SU-DHL-6 (cell line): Measurements from ENCODE around the gene CASKIN2.
A peak's percentile ranks its signal among the peaks of the same experiment; 100 is the strongest.

Source experiments
- H2AFZ ChIP-seq: fragments of 200-600 bp; sonication (generic); 2 replicates; pipeline ENCODE4 v1.6.1; 2014; ENCODE audit warnings: low read depth, mild to moderate bottlenecking, moderate library complexity, mixed read lengths, antibody characterized with exemption, low read length; ENCODE audit not compliant: severe bottlenecking
- H3F3A ChIP-seq: fragments of 200-600 bp; shearing (Covaris generic); 2 replicates; pipeline ENCODE4 v1.6.0; 2016; ENCODE audit warnings: antibody characterized with exemption, mild to moderate bottlenecking; ENCODE audit not compliant: insufficient read depth
- H3K27ac ChIP-seq: fragments of 200-600 bp; sonication (generic); 2 replicates; pipeline ENCODE4 v1.5.1; 2016; ENCODE audit warnings: low read depth, mild to moderate bottlenecking, low read length, moderate library complexity, mixed read lengths
- H3K27me3 ChIP-seq: fragments of 200-600 bp; sonication (generic), shearing (Covaris generic); 2 replicates; pipeline ENCODE4 v1.6.0; 2014; ENCODE audit warnings: mild to moderate bottlenecking, low read length
- H3K36me3 ChIP-seq: fragments of 200-600 bp; sonication (generic); 2 replicates; pipeline ENCODE4 v1.6.1; 2014; ENCODE audit warnings: mild to moderate bottlenecking, low read length, mixed read lengths
- H3K4me2 ChIP-seq: fragments of 300-600, 200-600 bp; shearing (Covaris generic), sonication (generic); 2 replicates; pipeline ENCODE4 v1.6.0; 2014; ENCODE audit warnings: low read length, low read depth, mild to moderate bottlenecking; ENCODE audit not compliant: poor library complexity, severe bottlenecking
- H3K4me3 ChIP-seq: fragments of 200-600 bp; sonication (generic); 2 replicates; pipeline ENCODE4 v1.5.1; 2014; ENCODE audit warnings: antibody characterized with exemption, low read length, mild to moderate bottlenecking, mixed read lengths; ENCODE audit not compliant: insufficient read depth, poor library complexity, severe bottlenecking
- H3K79me2 ChIP-seq: fragments of 200-600 bp; sonication (generic); 2 replicates; pipeline ENCODE4 v1.6.1; 2014; ENCODE audit warnings: mild to moderate bottlenecking, low read length, moderate library complexity; ENCODE audit not compliant: insufficient read depth
- H3K9ac ChIP-seq: fragments of 200-600 bp; sonication (generic); 2 replicates; pipeline ENCODE4 v1.7.0; 2014; ENCODE audit warnings: mild to moderate bottlenecking, low read length
- H3K9me2 ChIP-seq: fragments of 200-600 bp; sonication (generic); replicated peaks from 2 replicates; pipeline ENCODE4 v1.6.1; 2014; ENCODE audit warnings: low read length; ENCODE audit not compliant: insufficient read depth
- H3K9me3 ChIP-seq: fragments of 200-600 bp; sonication (generic); 2 replicates; pipeline ENCODE4 v1.6.1; 2014; ENCODE audit warnings: low read length, mixed read lengths; ENCODE audit not compliant: insufficient read depth
- H4K20me1 ChIP-seq: fragments of 200-600 bp; sonication (generic); 2 replicates; pipeline ENCODE4 v1.6.1; 2014; ENCODE audit warnings: low read depth, mild to moderate bottlenecking, antibody characterized with exemption, low read length, moderate library complexity, mixed read lengths
- CTCF ChIP-seq: fragments of 200-600 bp; sonication (generic); IDR thresholded peaks from one replicate; pipeline ENCODE4 v1.5.1; 2017; ENCODE audit warnings: antibody characterized with exemption, mild to moderate bottlenecking, low read length, moderate library complexity; ENCODE audit not compliant: insufficient read depth, poor library complexity, severe bottlenecking
- EZH2phosphoT487 ChIP-seq: fragments of 200-600 bp; sonication (generic), shearing (Covaris generic); conservative IDR thresholded peaks from 2 replicates; pipeline ENCODE4 v1.6.1; 2018; ENCODE audit warnings: mild to moderate bottlenecking, antibody characterized with exemption, low read length, moderate library complexity, mixed read lengths

Gene CASKIN2

GRCh38 chr17:75514919-75515495 is 330 bp downstream of the CASKIN2 start:
- no peaks in the 10 kb centered on the region for H3K27me3 ChIP-seq
- no peak overlapping the region for H3K27ac ChIP-seq
- no peaks in the 10 kb centered on the region for H3K36me3 ChIP-seq
- 0 out of 2 replicates have a peak, but pooled peaks cover 8% of the 10 kb centered on the region for H3F3A ChIP-seq
- H4K20me1 ChIP-seq, result no peaks in the 10 kb centered on the region
- TF ChIP-seq EZH2phosphoT487, result no peak
- no peak for TF ChIP-seq CTCF
- peak overlapping the region; percentile 97 for H3K4me3 ChIP-seq
- no peaks in the 10 kb centered on the region for H3K9me2 ChIP-seq
- no peak overlapping the region for H2AFZ ChIP-seq
- H3K9me3 ChIP-seq, result no peaks in the 10 kb centered on the region
- no peaks in the 10 kb centered on the region; the same call in 1 of the 2 replicates for H3K79me2 ChIP-seq
- peak overlapping the region; percentile 91 for H3K4me2 ChIP-seq
- peak overlapping the region; percentile 48; the same call in 1 of the 2 replicates for H3K9ac ChIP-seq

GRCh38 chr17:75514299-75514918 is 928 bp downstream of the CASKIN2 start:
- Histone ChIP-seq H3K9ac (no peak overlapping the region), H3K4me3 (no peak overlapping the region), H3K36me3 (no peaks in the 10 kb centered on the region), H3K9me3 (no peaks in the 10 kb centered on the region), H3K79me2 (no peaks in the 10 kb centered on the region; the same call in 1 of the 2 replicates), H3K27me3 (no peaks in the 10 kb centered on the region), H2AFZ (no peak overlapping the region), H3K27ac (no peak overlapping the region), H3K4me2 (no peak overlapping the region), H3K9me2 (no peaks in the 10 kb centered on the region), H4K20me1 (no peaks in the 10 kb centered on the region), H3F3A (0 out of 2 replicates have a peak, but pooled peaks cover 8% of the 10 kb centered on the region)
- TF ChIP-seq CTCF (no peak), EZH2phosphoT487 (no peak)

- TF ChIP-seq CTCF (no peak), EZH2phosphoT487 (no peak)
- no peak overlapping the region for H3K4me3 ChIP-seq
- no peaks in the 10 kb centered on the region; the same call in 1 of the 2 replicates for H3K79me2 ChIP-seq
- H3K9me3 ChIP-seq, result no peaks in the 10 kb centered on the region
- H2AFZ ChIP-seq, result no peak overlapping the region
- no peaks in the 10 kb centered on the region for H4K20me1 ChIP-seq
- no peak overlapping the region for H3K9ac ChIP-seq
- H3K36me3 ChIP-seq, result no peaks in the 10 kb centered on the region
- H3K27ac ChIP-seq, result no peak overlapping the region
- H3K9me2 ChIP-seq, result no peaks in the 10 kb centered on the region
- no peaks in the 10 kb centered on the region for H3K27me3 ChIP-seq
- 0 out of 2 replicates have a peak, but pooled peaks cover 8% of the 10 kb centered on the region for H3F3A ChIP-seq
- H3K4me2 ChIP-seq, result no peak overlapping the region
These were observed 1.7 kb downstream of the CASKIN2 start for GRCh38 chr17:75513641-75514000.
